DOHH2 (cell line): ENCODE data around the gene MAFB.

Experiments used
- H3F3A ChIP-seq: fragments of 200-600 bp; sonication (generic), shearing (Covaris generic); 2 replicates; pipeline ENCODE4 v1.6.0; 2016; ENCODE audit warnings: antibody characterized with exemption, mild to moderate bottlenecking; ENCODE audit not compliant: control insufficient read depth, insufficient read depth
- H3K27ac ChIP-seq: fragments of 200-600 bp; sonication (generic); 2 replicates; pipeline ENCODE4 v1.5.1; 2014; ENCODE audit warnings: low read depth, mild to moderate bottlenecking, low read length, moderate library complexity
- H3K27me3 ChIP-seq: fragments of 200-600 bp; sonication (generic); 2 replicates; pipeline ENCODE4 v1.6.1; 2014; ENCODE audit warnings: mild to moderate bottlenecking, low read length, mixed read lengths; ENCODE audit not compliant: control insufficient read depth
- H3K36me3 ChIP-seq: fragments of 200-600 bp; sonication (generic); 2 replicates; pipeline ENCODE4 v1.6.1; 2014; ENCODE audit warnings: mild to moderate bottlenecking, low read length, moderate library complexity, mixed read lengths; ENCODE audit not compliant: control insufficient read depth
- H3K4me1 ChIP-seq: fragments of 200-600 bp; sonication (generic); 2 replicates; pipeline ENCODE4 v1.6.1; 2014; ENCODE audit warnings: mild to moderate bottlenecking, low read length, mixed read lengths; ENCODE audit not compliant: control insufficient read depth
- H3K4me2 ChIP-seq: fragments of 200-600 bp; sonication (generic); 2 replicates; pipeline ENCODE4 v1.6.0; 2014; ENCODE audit warnings: mild to moderate bottlenecking, low read length, moderate library complexity
- H3K4me3 ChIP-seq: fragments of 200-600 bp; sonication (generic); 2 replicates; pipeline ENCODE4 v1.5.1; 2014; ENCODE audit warnings: mild to moderate bottlenecking, low read length, mixed read lengths
- H3K79me2 ChIP-seq: fragments of 200-600 bp; sonication (generic); 2 replicates; pipeline ENCODE4 v1.6.1; 2014; ENCODE audit warnings: mild to moderate bottlenecking, low read length, mixed read lengths; ENCODE audit not compliant: control insufficient read depth
- H3K9me2 ChIP-seq: fragments of 200-600 bp; sonication (generic); replicated peaks from 2 replicates; pipeline ENCODE4 v1.6.1; 2014; ENCODE audit warnings: mild to moderate bottlenecking, low read length, mixed read lengths; ENCODE audit not compliant: control insufficient read depth
- H3K9me3 ChIP-seq: fragments of 200-600 bp; sonication (generic); 2 replicates; pipeline ENCODE4 v1.6.1; 2014; ENCODE audit warnings: antibody characterized with exemption, low read length, mixed read lengths; ENCODE audit not compliant: control insufficient read depth, insufficient read depth
- H4K20me1 ChIP-seq: fragments of 200-600 bp; sonication (generic); 2 replicates; pipeline ENCODE4 v1.6.0; 2014; ENCODE audit warnings: low read depth, mild to moderate bottlenecking, antibody characterized with exemption, low read length, moderate library complexity; ENCODE audit not compliant: control insufficient read depth, insufficient read depth
- EZH2phosphoT487 ChIP-seq: fragments of 200-600 bp; sonication (generic); IDR thresholded peaks from 2 replicates; pipeline ENCODE4 v1.6.1; 2017; ENCODE audit warnings: borderline replicate concordance, mild to moderate bottlenecking, antibody characterized with exemption, low read length, moderate library complexity, mixed read lengths
- TF ChIP-seq, protein P1 (sequence below): fragments of 200-600 bp; sonication (generic); IDR thresholded peaks from one replicate; pipeline ENCODE4 v1.5.1; 2014; ENCODE audit warnings: antibody characterized with exemption, mild to moderate bottlenecking, low read depth, low read length; ENCODE audit not compliant: poor library complexity, severe bottlenecking

Gene MAFB

DNA sequence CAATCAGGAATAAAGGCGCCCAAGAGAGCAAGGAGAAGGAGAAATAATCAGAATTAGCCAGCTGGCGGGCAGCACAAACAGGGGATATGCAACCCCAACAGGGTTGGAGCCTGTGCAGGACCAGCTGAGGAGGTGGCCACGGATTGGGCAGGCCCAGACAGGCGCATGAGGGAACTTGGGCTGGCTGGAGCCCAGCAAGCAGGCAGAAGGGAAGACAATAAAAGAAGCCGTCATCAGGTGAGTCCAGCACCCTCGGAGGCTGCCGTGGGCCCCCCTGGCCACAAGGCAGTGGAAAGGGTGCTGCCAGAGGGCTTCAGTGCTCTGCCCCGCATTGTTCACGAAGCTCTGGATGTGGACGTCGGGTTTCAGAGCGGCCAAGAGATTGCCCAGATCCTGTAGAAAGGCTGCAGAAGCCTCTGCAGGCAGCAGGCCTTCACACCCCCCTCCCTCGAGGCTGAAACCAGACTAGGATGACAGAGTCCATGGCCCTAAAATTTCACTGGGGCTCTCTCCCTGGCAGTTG, 28.4 kb upstream of the MAFB start:
- Histone ChIP-seq H3K4me1 (no peaks in the 10 kb centered on the region), H3F3A (no peaks in the 10 kb centered on the region), H3K27me3 (peaks cover 39% of the 10 kb centered on the region), H3K4me2 (no peak overlapping the region), H3K9me3 (no peaks in the 10 kb centered on the region), H4K20me1 (no peaks in the 10 kb centered on the region), H3K36me3 (no peaks in the 10 kb centered on the region), H3K79me2 (no peaks in the 10 kb centered on the region), H3K4me3 (no peak overlapping the region), H3K27ac (no peak overlapping the region), H3K9me2 (no peaks in the 10 kb centered on the region)
- TF ChIP-seq EZH2phosphoT487: no peak
- TF ChIP-seq, protein P1, sequence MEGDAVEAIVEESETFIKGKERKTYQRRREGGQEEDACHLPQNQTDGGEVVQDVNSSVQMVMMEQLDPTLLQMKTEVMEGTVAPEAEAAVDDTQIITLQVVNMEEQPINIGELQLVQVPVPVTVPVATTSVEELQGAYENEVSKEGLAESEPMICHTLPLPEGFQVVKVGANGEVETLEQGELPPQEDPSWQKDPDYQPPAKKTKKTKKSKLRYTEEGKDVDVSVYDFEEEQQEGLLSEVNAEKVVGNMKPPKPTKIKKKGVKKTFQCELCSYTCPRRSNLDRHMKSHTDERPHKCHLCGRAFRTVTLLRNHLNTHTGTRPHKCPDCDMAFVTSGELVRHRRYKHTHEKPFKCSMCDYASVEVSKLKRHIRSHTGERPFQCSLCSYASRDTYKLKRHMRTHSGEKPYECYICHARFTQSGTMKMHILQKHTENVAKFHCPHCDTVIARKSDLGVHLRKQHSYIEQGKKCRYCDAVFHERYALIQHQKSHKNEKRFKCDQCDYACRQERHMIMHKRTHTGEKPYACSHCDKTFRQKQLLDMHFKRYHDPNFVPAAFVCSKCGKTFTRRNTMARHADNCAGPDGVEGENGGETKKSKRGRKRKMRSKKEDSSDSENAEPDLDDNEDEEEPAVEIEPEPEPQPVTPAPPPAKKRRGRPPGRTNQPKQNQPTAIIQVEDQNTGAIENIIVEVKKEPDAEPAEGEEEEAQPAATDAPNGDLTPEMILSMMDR: no peak

GRCh38 chr20:40715491-40715890, 26.5 kb upstream of the MAFB start:
- no peaks in the 10 kb centered on the region for H3K9me3 ChIP-seq
- H3K27me3 ChIP-seq: peaks cover 49% of the 10 kb centered on the region
- no peak overlapping the region for H3K4me2 ChIP-seq

DNA sequence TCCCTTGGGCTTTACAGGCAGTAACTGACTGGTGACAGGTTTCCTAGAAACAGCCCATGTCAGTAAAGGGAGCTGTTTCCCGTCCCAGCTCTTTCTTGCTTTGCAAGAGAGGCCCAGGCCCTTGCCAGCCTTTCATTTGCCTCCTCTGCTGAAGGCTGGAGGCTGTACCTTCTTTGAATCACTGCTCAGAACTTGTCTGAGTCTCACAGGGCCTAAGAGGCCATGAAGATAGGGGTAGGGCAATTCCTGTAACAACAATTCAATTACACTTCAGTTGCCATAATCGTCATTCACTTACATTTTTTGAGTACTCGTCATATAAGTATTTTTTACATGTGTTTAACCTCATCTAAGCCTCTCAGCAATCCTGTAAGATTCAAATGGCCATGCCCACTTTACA, 25.9 kb upstream of the MAFB start:
- Histone ChIP-seq H3F3A (no peaks in the 10 kb centered on the region), H3K27me3 (peaks cover 45% of the 10 kb centered on the region), H3K79me2 (no peaks in the 10 kb centered on the region), H3K36me3 (no peaks in the 10 kb centered on the region), H3K4me3 (no peak overlapping the region), H3K9me2 (no peaks in the 10 kb centered on the region), H3K27ac (no peak overlapping the region), H3K4me1 (no peaks in the 10 kb centered on the region), H3K4me2 (no peak overlapping the region), H3K9me3 (no peaks in the 10 kb centered on the region), H4K20me1 (no peaks in the 10 kb centered on the region)
- TF ChIP-seq EZH2phosphoT487: no peak
- TF ChIP-seq, protein P1: no peak

More at GRCh38 chr20:40715491-40715890, 26.5 kb upstream of the MAFB start:
- H3F3A ChIP-seq: no peaks in the 10 kb centered on the region
- TF ChIP-seq, protein P1: no peak
- no peak for TF ChIP-seq EZH2phosphoT487
- H3K4me1 ChIP-seq: no peaks in the 10 kb centered on the region
- H3K4me3 ChIP-seq: no peak overlapping the region
- no peaks in the 10 kb centered on the region for H3K79me2 ChIP-seq
- no peak overlapping the region for H3K27ac ChIP-seq
- H3K36me3 ChIP-seq: no peaks in the 10 kb centered on the region
- no peaks in the 10 kb centered on the region for H4K20me1 ChIP-seq
- no peaks in the 10 kb centered on the region for H3K9me2 ChIP-seq

DNA sequence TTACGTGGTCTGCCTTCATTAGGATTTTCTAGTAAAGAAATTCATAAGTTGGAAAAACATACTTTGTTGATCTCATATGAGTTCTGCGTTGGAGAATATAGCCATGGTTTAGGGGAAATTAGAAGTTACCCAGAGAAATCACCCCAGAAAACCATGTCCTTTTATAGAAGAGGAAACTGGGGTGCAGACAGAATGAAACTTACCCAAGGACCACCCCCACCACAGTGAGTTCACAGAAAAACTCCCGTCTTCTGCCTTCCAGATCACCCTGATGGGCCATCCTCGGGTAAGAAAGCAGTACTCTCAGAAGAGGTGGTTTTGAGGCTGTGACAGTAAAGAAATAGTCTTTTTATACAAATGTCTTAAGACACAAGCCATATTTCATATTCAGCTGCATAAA, 25.1 kb upstream of the MAFB start:
- no peaks in the 10 kb centered on the region for H3K4me1 ChIP-seq
- no peak overlapping the region for H3K27ac ChIP-seq
- H3K4me2 ChIP-seq: no peak overlapping the region
- no peaks in the 10 kb centered on the region for H3K79me2 ChIP-seq
- H3K36me3 ChIP-seq: no peaks in the 10 kb centered on the region
- H4K20me1 ChIP-seq: no peaks in the 10 kb centered on the region
- no peak for TF ChIP-seq EZH2phosphoT487
- TF ChIP-seq, protein P1: no peak
- H3K9me3 ChIP-seq: no peaks in the 10 kb centered on the region
- H3F3A ChIP-seq: no peaks in the 10 kb centered on the region
- H3K9me2 ChIP-seq: no peaks in the 10 kb centered on the region
- no peak overlapping the region for H3K4me3 ChIP-seq
- H3K27me3 ChIP-seq: peaks cover 42% of the 10 kb centered on the region
